Activated CD4-positive, CD25-positive, alpha-beta regulatory T cell treated with anti-CD3 and anti-CD28 coated beads, Interleukin-2, amount 50 U/mL, for 24 hours (primary cell): ENCODE measurements around the gene HLF.

Experiments
- ATAC-seq, 2 donors: fragments of 150-1000 bp; cut with Tn5 transposase; one replicate each; pipeline ENCODE4 v1.10.0; 2021; ENCODE audit warnings: mild to moderate bottlenecking in 1 of 2, moderate library complexity in 1 of 2

Gene HLF

GRCh38 chr17:55366020-55366481, 101.3 kb downstream of the HLF start:
- ATAC-seq, result no peak

- ATAC-seq, result no peak
Measured at GRCh38 chr17:55368706-55369105, 103.9 kb downstream of the HLF start.
